K562 (cell line): ENCODE data around the gene ZNF774. TPM values are rescaled to one million over a fixed set of nuclear protein-coding genes. Genes with fewer than 3 reads are reported as not detected.

Source experiments
- ATF7 ChIP-seq: fragments of 450-650 bp; IDR thresholded peaks from 2 replicates; pipeline ENCODE4 v1.7.1; 2014; ENCODE audit warnings: mild to moderate bottlenecking, moderate library complexity
- BMI1 ChIP-seq: fragments of 150-350 bp; IDR thresholded peaks from 2 replicates; pipeline ENCODE4 v1.6.1; 2014; ENCODE audit warnings: low read length
- COPS2 ChIP-seq: fragments of 450-650 bp; conservative IDR thresholded peaks from 2 replicates; pipeline ENCODE4 v1.6.1; 2016; ENCODE audit warnings: mild to moderate bottlenecking, moderate library complexity
- CREM ChIP-seq: IDR thresholded peaks from 2 replicates; pipeline ENCODE4 v1.6.1; 2014; ENCODE audit warnings: antibody characterized with exemption, low read depth
- ESRRA ChIP-seq: fragments of 450-650 bp; IDR thresholded peaks from 2 replicates; pipeline ENCODE4 v1.6.1; 2014; ENCODE audit warnings: low read depth, mild to moderate bottlenecking, moderate library complexity, borderline replicate concordance
- ETS1 ChIP-seq: conservative IDR thresholded peaks from 2 replicates; pipeline ENCODE4 v1.6.1; 2011; ENCODE audit warnings: low read depth, mild to moderate bottlenecking, low read length; ENCODE audit not compliant: control insufficient read depth
- ETV6 ChIP-seq, 3 experiments: fragments of 150-350 bp in 1 of 3; sonication (generic) in 1 of 3; formaldehyde crosslinking in 1 of 3; IDR thresholded peaks; 2 replicates each; pipeline versions ENCODE4 v1.6.1 to v1.8.0; 2014 to 2022; ENCODE audit warnings: borderline replicate concordance in 2 of 3, low read depth in 2 of 3, antibody characterized with exemption in 1 of 3, low read length in 1 of 3, mild to moderate bottlenecking in 1 of 3, missing genetic modification reagents in 1 of 3
- HMG20A ChIP-seq: fragments of 450-650 bp; formaldehyde crosslinking; conservative IDR thresholded peaks from 2 replicates; pipeline ENCODE4 v1.4.0; 2020; ENCODE audit warnings: mild to moderate bottlenecking, mixed read lengths
- MCM3 ChIP-seq: fragments of 450-650 bp; IDR thresholded peaks from 2 replicates; pipeline ENCODE4 v1.6.1; 2016
- NFYB ChIP-seq: IDR thresholded peaks from 2 replicates; pipeline ENCODE4 v1.6.1; 2011; ENCODE audit warnings: mild to moderate bottlenecking, moderate library complexity; ENCODE audit not compliant: insufficient read length; ENCODE audit errors: extremely low read depth
- NR0B1 ChIP-seq: fragments of 450-650 bp; IDR thresholded peaks from one replicate; pipeline ENCODE4 v1.6.1; 2018; ENCODE audit warnings: mild to moderate bottlenecking, moderate library complexity; ENCODE audit not compliant: partially characterized antibody
- NR1H2 ChIP-seq: sonication (generic); formaldehyde crosslinking; IDR thresholded peaks from 2 replicates; pipeline ENCODE4 v1.4.0; 2020; ENCODE audit warnings: mild to moderate bottlenecking, missing genetic modification reagents
- OTX1 ChIP-seq: fragments of 450-650 bp; formaldehyde crosslinking; IDR thresholded peaks from 2 replicates; pipeline ENCODE4 v1.4.0; 2022; ENCODE audit warnings: mild to moderate bottlenecking
- PHF8 ChIP-seq: fragments of 200-600 bp; sonication (generic); IDR thresholded peaks from 2 replicates; pipeline ENCODE4 v1.6.1; 2012; ENCODE audit warnings: mixed run types, mild to moderate bottlenecking, inconsistent platforms, low read length, moderate library complexity, borderline replicate concordance
- PHTF2 ChIP-seq: fragments of 250-450 bp; sonication (Bioruptor Pico); IDR thresholded peaks from 2 replicates; pipeline ENCODE4 v1.5.0; 2021; ENCODE audit warnings: mild to moderate bottlenecking
- SRSF7 ChIP-seq: fragments of 200-400 bp; formaldehyde crosslinking; optimal IDR thresholded peaks from 2 replicates; pipeline ENCODE3; 2017; ENCODE audit warnings: mild to moderate bottlenecking, low read depth, low read length
- TAF9B ChIP-seq: fragments of 450-650 bp; IDR thresholded peaks from 2 replicates; pipeline ENCODE4 v1.6.1; 2018; ENCODE audit warnings: mild to moderate bottlenecking; ENCODE audit not compliant: partially characterized antibody
- ZBTB2 ChIP-seq: fragments of 450-650 bp; IDR thresholded peaks from 2 replicates; pipeline ENCODE4 v1.6.1; 2016; ENCODE audit warnings: antibody characterized with exemption
- ZHX1 ChIP-seq: fragments of 150-350 bp; conservative IDR thresholded peaks from 2 replicates; pipeline ENCODE4 v1.6.1; 2014; ENCODE audit warnings: low read length
- ZNF165 ChIP-seq: fragments of 250-450 bp; sonication (Bioruptor Pico); IDR thresholded peaks from 2 replicates; pipeline ENCODE4 v1.4.0; 2020; ENCODE audit warnings: borderline replicate concordance
- ZNF76 ChIP-seq: fragments of 250-450 bp; sonication (Bioruptor Pico); IDR thresholded peaks from 2 replicates; pipeline ENCODE4 v1.4.0; 2020; ENCODE audit warnings: mild to moderate bottlenecking, moderate library complexity, borderline replicate concordance
- ZSCAN29 ChIP-seq: fragments of 450-650 bp; IDR thresholded peaks from 2 replicates; pipeline ENCODE4 v1.6.1; 2017
- polyA plus RNA-seq, 8 experiments: library from polyadenylated mRNA; depleted of rRNA in 4 of 8; stranded (reverse) in 5 of 8; unstranded in 3 of 8; fragments of >200 nt; fragmentation: Nextera tagmentation in 2 of 8; fragmentation: Illumina TruSeq in 1 of 8; extraction: Ambion mirVana in 2 of 8; extraction: Trizol in 1 of 8; gene quantifications; 2 replicates each; pipeline versions ENCODE4 v1.2.1 to v1.2.3, GENCODE V29; 2011 to 2014; ENCODE audit warnings: inconsistent platforms in 1 of 8, missing spikeins in 1 of 8
- total RNA-seq, 7 experiments: library from RNA; depleted of rRNA in 6 of 7; stranded (reverse); fragments of >200 nt in 6 of 7; fragmentation: Illumina TruSeq in 2 of 7; extraction: Trizol in 2 of 7; gene quantifications; 2 replicates each; pipeline versions ENCODE4 v1.2.1 to v1.2.3, GENCODE V29; 2011 to 2021; ENCODE audit warnings: low replicate concordance in 1 of 7

Gene ZNF774
- total and polyA plus RNA-seq, 9 of the 15 experiments (the other 6 are each of a cell fraction or from before 2014, with no cell fraction given) = 0.32 to 2.0 (median 1.2) TPM

- TF ChIP-seq ZHX1 (no peak), COPS2 (no peak), MCM3 (no peak), BMI1 (no peak), ZNF165 (CRISPR knock-in tag) (no peak), SRSF7 (no peak), ZNF76 (CRISPR knock-in tag) (no peak), PHTF2 (CRISPR knock-in tag) (no peak), NFYB (no peak), OTX1 (CRISPR knock-in tag) (peak; percentile 60; the same call in 1 of the 2 replicates), ESRRA (no peak), PHF8 (peak; percentile 11; the same call in 1 of the 2 replicates), ZBTB2 (no peak), NR1H2 (CRISPR knock-in tag) (no peak), ATF7 (no peak), NR0B1 (no peak), ETV6 (IDR thresholded peaks at IDR 0.05; ENCODE audit: borderline replicate concordance in 1 of 2, low read depth in 2 of 2, low read length in 1 of 2) (no peak), ETV6 (CRISPR knock-in tag; IDR thresholded peaks at IDR 0.05; ENCODE audit: borderline replicate concordance) (no peak), TAF9B (no peak), HMG20A (CRISPR knock-in tag) (no peak), ETS1 (no peak), CREM (no peak; the same call in 1 of the 2 replicates), ZSCAN29 (no peak)
Measured at GRCh38 chr15:90388462-90389380, 36.6 kb downstream of the ZNF774 start (continued).
